H1 (cell line): ENCODE data around the gene PURA. TPM values are rescaled to one million over a fixed set of nuclear protein-coding genes. Genes with fewer than 3 reads are reported as not detected.

Experiments
- CTCF ChIA-PET: fragments of 300-600 bp; sonication (Branson Sonifier 250); formaldehyde crosslinking; loops from one replicate; lab custom pipeline; 2021; ENCODE audit not compliant: partially characterized antibody; lab: Charles Lee
- POLR2A ChIA-PET: fragments of 300-600 bp; sonication (Branson Sonifier 250); formaldehyde crosslinking; loops from one replicate; lab custom pipeline; 2021; ENCODE audit warnings: inconsistent platforms; ENCODE audit not compliant: partially characterized antibody; lab: Charles Lee
- DNase-seq, 2 experiments: peaks; one replicate each; pipeline versions ENCODE4 v3.0.0 to v3.0.0-alpha.2; 2010 to 2022; ENCODE audit warnings: low spot score in 2 of 2, low read depth in 1 of 2, mixed read lengths in 1 of 2
- FAIRE-seq: peaks from 2 replicates; lab custom pipeline; 2011; peaks lifted over from hg19 to GRCh38; lab: Jason Lieb, UNC
- H2AFZ ChIP-seq: 2 replicates; pipeline ENCODE4 v1.8.1; 2012; ENCODE audit warnings: low read length, inconsistent platforms
- H2AK5ac ChIP-seq: 2 replicates; pipeline ENCODE4 v1.6.1; 2013; ENCODE audit warnings: low read depth, low read length
- H2BK120ac ChIP-seq: replicated peaks from 2 replicates; pipeline ENCODE3; 2013; ENCODE audit warnings: low read depth, low read length, inconsistent platforms
- H2BK12ac ChIP-seq: 2 replicates; pipeline ENCODE4 v1.6.1; 2013; ENCODE audit warnings: low read depth, low read length
- H2BK15ac ChIP-seq: 2 replicates; pipeline ENCODE4 v1.6.1; 2013; ENCODE audit warnings: low read length
- H2BK20ac ChIP-seq: 2 replicates; pipeline ENCODE4 v1.6.1; 2013; ENCODE audit warnings: low read length
- H2BK5ac ChIP-seq: 2 replicates; pipeline ENCODE4 v1.6.1; 2013; ENCODE audit warnings: low read depth, low read length
- H3K14ac ChIP-seq: 2 replicates; pipeline ENCODE4 v1.6.1; 2013; ENCODE audit warnings: inconsistent platforms; ENCODE audit not compliant: insufficient read length
- H3K18ac ChIP-seq: 2 replicates; pipeline ENCODE4 v1.6.1; 2013; ENCODE audit warnings: low read length; ENCODE audit errors: extremely low read depth
- H3K23ac ChIP-seq: 2 replicates; pipeline ENCODE4 v1.6.1; 2013; ENCODE audit warnings: inconsistent platforms; ENCODE audit not compliant: insufficient read length
- H3K23me2 ChIP-seq: 2 replicates; pipeline ENCODE4 v1.6.1; 2013; ENCODE audit warnings: low read depth, low read length
- H3K27ac ChIP-seq: 2 replicates; pipeline ENCODE4 v1.6.1; 2011; ENCODE audit warnings: low read depth, low read length, inconsistent platforms
- H3K27me3 ChIP-seq, 4 experiments: replicated peaks in 1 of 4; 1 replicate in 1 of 4; 2 replicates in 3 of 4; pipeline versions ENCODE4 v1.6.1 to v1.8.1; 2011 to 2013; ENCODE audit warnings: low read length in 3 of 4, mild to moderate bottlenecking in 3 of 4, inconsistent platforms in 2 of 4, mixed read lengths in 2 of 4, moderate library complexity in 1 of 4; ENCODE audit not compliant: control insufficient read depth in 3 of 4, insufficient read depth in 3 of 4; ENCODE audit errors: extremely low read depth in 1 of 4
- H3K36me3 ChIP-seq, 4 experiments: 2 replicates each; pipeline versions ENCODE4 v1.6.1 to v1.8.1; 2011 to 2013; ENCODE audit warnings: mild to moderate bottlenecking in 4 of 4, low read length in 3 of 4, moderate library complexity in 2 of 4, control low read depth in 1 of 4, inconsistent platforms in 1 of 4; ENCODE audit not compliant: insufficient read depth in 4 of 4, control insufficient read depth in 2 of 4
- H3K4ac ChIP-seq: replicated peaks from 2 replicates; pipeline ENCODE3; 2013; ENCODE audit warnings: low read length, low read depth, mixed read lengths, inconsistent platforms; ENCODE audit not compliant: insufficient read length
- H3K4me1 ChIP-seq, 4 experiments: replicated peaks in 1 of 4; 1 replicate in 1 of 4; 2 replicates in 3 of 4; pipeline versions ENCODE4 v1.6.1 to v1.8.1; 2011 to 2013; ENCODE audit warnings: low read length in 3 of 4, inconsistent platforms in 2 of 4, mixed read lengths in 1 of 4; ENCODE audit not compliant: insufficient read depth in 4 of 4, control insufficient read depth in 3 of 4
- H3K4me2 ChIP-seq, 2 experiments: 2 replicates each; pipeline versions ENCODE4 v1.6.1 to v1.8.1; 2011 to 2013; ENCODE audit warnings: low read depth in 2 of 2, low read length in 2 of 2, control low read depth in 1 of 2, inconsistent platforms in 1 of 2, mild to moderate bottlenecking in 1 of 2; ENCODE audit not compliant: insufficient read depth in 1 of 2
- H3K4me3 ChIP-seq, 4 experiments: fragments of 200-600, 300-600 bp in 1 of 4; sonication (generic), shearing (Covaris generic), sonication (Bioruptor Twin) in 1 of 4; 2 replicates each; pipeline versions ENCODE4 v1.5.1 to v1.8.1; 2011 to 2016; ENCODE audit warnings: low read length in 4 of 4, low read depth in 3 of 4, control low read depth in 2 of 4, inconsistent platforms in 2 of 4, mild to moderate bottlenecking in 2 of 4, mixed read lengths in 1 of 4, moderate library complexity in 1 of 4; ENCODE audit not compliant: insufficient read depth in 2 of 4; ENCODE audit errors: extremely low read depth in 1 of 4
- H3K56ac ChIP-seq: replicated peaks from 2 replicates; pipeline ENCODE3; 2013; ENCODE audit warnings: low read depth, mild to moderate bottlenecking, mixed read lengths, low read length, inconsistent platforms; ENCODE audit not compliant: insufficient read length
- H3K79me1 ChIP-seq: 2 replicates; pipeline ENCODE4 v1.6.1; 2013; ENCODE audit warnings: low read depth, low read length, control low read depth
- H3K79me2 ChIP-seq, 2 experiments: 2 replicates each; pipeline versions ENCODE4 v1.6.1 to v1.8.1; 2012 to 2013; ENCODE audit warnings: low read length in 2 of 2, mild to moderate bottlenecking in 2 of 2, inconsistent platforms in 1 of 2; ENCODE audit not compliant: insufficient read depth in 2 of 2, control insufficient read depth in 1 of 2
- H3K9ac ChIP-seq, 4 experiments: replicated peaks in 1 of 4; 1 replicate in 1 of 4; 2 replicates in 3 of 4; pipeline versions ENCODE4 v1.6.1 to v1.8.1; 2011 to 2013; ENCODE audit warnings: low read depth in 3 of 4, low read length in 3 of 4, control low read depth in 2 of 4, mild to moderate bottlenecking in 2 of 4, moderate library complexity in 2 of 4, inconsistent platforms in 1 of 4; ENCODE audit errors: extremely low read depth in 1 of 4
- H3K9me3 ChIP-seq, 2 experiments: 2 replicates each; pipeline versions ENCODE4 v1.6.1 to v1.8.1; 2012 to 2013; ENCODE audit warnings: mild to moderate bottlenecking in 2 of 2, moderate library complexity in 2 of 2, control low read depth in 1 of 2, inconsistent platforms in 1 of 2, low read depth in 1 of 2, low read length in 1 of 2, mixed read lengths in 1 of 2; ENCODE audit not compliant: insufficient read depth in 2 of 2
- H4K20me1 ChIP-seq, 2 experiments: replicated peaks in 1 of 2; 2 replicates each; pipeline versions ENCODE3 to v1.8.1; 2011 to 2013; ENCODE audit warnings: inconsistent platforms in 2 of 2, low read length in 2 of 2, mild to moderate bottlenecking in 1 of 2; ENCODE audit not compliant: insufficient read depth in 2 of 2, control insufficient read depth in 1 of 2
- H4K5ac ChIP-seq: 2 replicates; pipeline ENCODE4 v1.6.1; 2013; ENCODE audit warnings: low read length, low read depth, mixed read lengths, inconsistent platforms; ENCODE audit not compliant: insufficient read length
- H4K8ac ChIP-seq: 2 replicates; pipeline ENCODE4 v1.8.0; 2013; ENCODE audit warnings: mild to moderate bottlenecking, moderate library complexity, low read length, inconsistent platforms; ENCODE audit not compliant: insufficient read depth; ENCODE audit errors: extremely low read depth
- H4K91ac ChIP-seq: replicated peaks from 2 replicates; pipeline ENCODE3; 2013; ENCODE audit warnings: low read length, mixed read lengths, inconsistent platforms; ENCODE audit not compliant: insufficient read length
- CEBPB ChIP-seq: IDR thresholded peaks from 2 replicates; pipeline ENCODE4 v1.6.1; 2012; ENCODE audit warnings: low read depth, low read length
- RNF2 ChIP-seq: fragments of 200-900, 300-1000 bp; sonication (generic); IDR thresholded peaks from 2 replicates; pipeline ENCODE4 v1.7.1; 2016; ENCODE audit warnings: borderline replicate concordance, low read depth, mild to moderate bottlenecking, antibody characterized with exemption, low read length; ENCODE audit not compliant: poor library complexity, severe bottlenecking; ENCODE audit errors: missing control alignments
- WGBS, 2 experiments: shearing (Covaris generic) in 1 of 2; methylation state at CpG; one replicate each; pipeline versions ENCODE4 v1.1.6 to v1.1.7; 2013 to 2015; ENCODE audit warnings: low lambda C conversion rate in 2 of 2, mixed read lengths in 2 of 2, inconsistent platforms in 1 of 2, low coverage in 1 of 2, missing lambda C conversion rate in 1 of 2; ENCODE audit not compliant: insufficient replicate concordance in 2 of 2, insufficient coverage in 1 of 2, insufficient read length in 1 of 2; ENCODE audit errors: extremely low coverage in 1 of 2, missing lambda C conversion rate in 1 of 2; 5-methylcytosine and 5-hydroxymethylcytosine counted together
- polyA plus RNA-seq, 7 experiments: library from polyadenylated mRNA; depleted of rRNA in 3 of 7; stranded (reverse) in 5 of 7; unstranded in 2 of 7; fragments of >200 nt in 5 of 7; fragments of 200-250 nt in 2 of 7; gene quantifications; 1 replicate in 5 of 7; 2 replicates in 1 of 7; 4 replicates in 1 of 7; pipeline versions ENCODE4 v1.2.1 to v1.2.3, GENCODE V29; 2011 to 2013; ENCODE audit warnings: missing spikeins in 2 of 7, mixed read lengths in 2 of 7
- total RNA-seq: library from RNA; stranded (reverse); fragmentation: NEBNext Ultra II Directional; extraction: Animal tissue kit (Norgen Biotek cat#: 25700); gene quantifications from 2 replicates; pipeline ENCODE4 v1.2.1, GENCODE V29; 2021
- TF ChIP-seq, protein P1 (sequence below): IDR thresholded peaks from 2 replicates; pipeline ENCODE4 v1.6.1; 2012; ENCODE audit warnings: low read length, inconsistent platforms

Gene PURA
- total and polyA plus RNA-seq, 2 of the 8 experiments (the other 6 are each of a cell fraction or from before 2014, with no cell fraction given), result 0.98 to 2.1 TPM

DNA sequence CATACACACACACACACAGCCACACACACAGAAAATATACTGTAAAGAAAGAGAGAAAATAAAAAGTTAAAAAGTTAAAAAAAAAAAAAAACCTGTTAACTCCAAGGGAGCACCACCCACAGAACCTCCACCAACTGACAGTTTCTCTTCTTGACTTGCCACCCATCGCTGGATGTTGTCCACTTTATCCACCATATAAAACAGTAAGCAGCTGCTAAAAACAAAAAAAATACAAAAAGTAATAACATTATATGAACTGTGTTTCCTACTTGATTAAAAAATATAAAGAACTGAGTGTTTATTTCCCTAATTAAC, 1.2 kb downstream of the PURA start:
- no peak overlapping the region for H3K23ac ChIP-seq
- no peaks in the 10 kb centered on the region for H3K9me3 ChIP-seq
- no peak overlapping the region for H2BK12ac ChIP-seq
- no peak overlapping the region for H2BK120ac ChIP-seq
- no peak overlapping the region for H4K5ac ChIP-seq
- FAIRE-seq, result no peak
- H3K23me2 ChIP-seq, result peaks cover 14% of the 10 kb centered on the region
- H2BK15ac ChIP-seq, result no peak overlapping the region
- ChIA-PET CTCF (interaction anchor here (0.9 to 7.9 kb wide), 6 partner anchors 12 to 54 kb away, joined by 3 to 91 read pairs (median 4); no protein-coding TSS in a partner anchor), POLR2A (interaction anchor here (0.7 to 1.9 kb wide), 2 partner anchors 12 to 1695 kb away, joined by 4 to 5 read pairs; no protein-coding TSS in a partner anchor)
- H3K36me3 ChIP-seq, result no peaks in the 10 kb centered on the region
- H3K9ac ChIP-seq, result 0 out of 7 replicates have a peak overlapping the region, but pooled peaks of 1 of the 4 experiments have one; percentile 72
- no peak overlapping the region for H3K27ac ChIP-seq
- DNase-seq, result no peak
- peaks cover 6 to 17% (median 7%) of the 10 kb centered on the region in 4 experiments for H3K4me1 ChIP-seq
- no peak overlapping the region for H2BK20ac ChIP-seq
- H3K4ac ChIP-seq, result no peak overlapping the region
- no peak overlapping the region for H3K56ac ChIP-seq
- H3K27me3 ChIP-seq, result peaks cover 23 to 57% (median 45%) of the 10 kb centered on the region in 4 experiments
- no peak overlapping the region for H2BK5ac ChIP-seq
- peak overlapping the region; percentile 53 to 85 (median 78); a peak in 6 of 8 replicates for H3K4me3 ChIP-seq
- no peak overlapping the region for H2AFZ ChIP-seq
- no peak overlapping the region for H4K91ac ChIP-seq
- peaks cover 6 to 22% of the 10 kb centered on the region in 2 experiments for H4K20me1 ChIP-seq
- no peak overlapping the region for H2AK5ac ChIP-seq
- peak overlapping the region; percentile 98 for H3K4me2 ChIP-seq
- no peak overlapping the region for H3K18ac ChIP-seq
- H4K8ac ChIP-seq, result no peak overlapping the region; the same call in 1 of the 2 replicates
- WGBS, 2 experiments, result 25% methylated on average over 1 of the region's 1 CpG; no CpG with 5 or more reads in 1 of the 2 experiments
- TF ChIP-seq, protein P1, sequence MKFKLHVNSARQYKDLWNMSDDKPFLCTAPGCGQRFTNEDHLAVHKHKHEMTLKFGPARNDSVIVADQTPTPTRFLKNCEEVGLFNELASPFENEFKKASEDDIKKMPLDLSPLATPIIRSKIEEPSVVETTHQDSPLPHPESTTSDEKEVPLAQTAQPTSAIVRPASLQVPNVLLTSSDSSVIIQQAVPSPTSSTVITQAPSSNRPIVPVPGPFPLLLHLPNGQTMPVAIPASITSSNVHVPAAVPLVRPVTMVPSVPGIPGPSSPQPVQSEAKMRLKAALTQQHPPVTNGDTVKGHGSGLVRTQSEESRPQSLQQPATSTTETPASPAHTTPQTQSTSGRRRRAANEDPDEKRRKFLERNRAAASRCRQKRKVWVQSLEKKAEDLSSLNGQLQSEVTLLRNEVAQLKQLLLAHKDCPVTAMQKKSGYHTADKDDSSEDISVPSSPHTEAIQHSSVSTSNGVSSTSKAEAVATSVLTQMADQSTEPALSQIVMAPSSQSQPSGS, result no peak
- TF ChIP-seq CEBPB (no peak), RNF2 (peak; percentile 0)
- no peak overlapping the region for H3K14ac ChIP-seq
- H3K79me2 ChIP-seq, result no peaks in the 10 kb centered on the region
- no peaks in the 10 kb centered on the region for H3K79me1 ChIP-seq
